Loucy (cell line): ENCODE data around the gene SWI5.

Experiments
- EZH2phosphoT487 ChIP-seq: fragments of 200-600 bp; IDR thresholded peaks from 2 replicates; pipeline ENCODE4 v1.6.1; 2018; ENCODE audit warnings: antibody characterized with exemption, mild to moderate bottlenecking, moderate library complexity, borderline replicate concordance
- TF ChIP-seq, protein P1 (sequence below): fragments of 200-600 bp; sonication (generic); conservative IDR thresholded peaks from 2 replicates; pipeline ENCODE4 v1.5.1; 2014; ENCODE audit warnings: mild to moderate bottlenecking, antibody characterized with exemption, low read length

DNA sequence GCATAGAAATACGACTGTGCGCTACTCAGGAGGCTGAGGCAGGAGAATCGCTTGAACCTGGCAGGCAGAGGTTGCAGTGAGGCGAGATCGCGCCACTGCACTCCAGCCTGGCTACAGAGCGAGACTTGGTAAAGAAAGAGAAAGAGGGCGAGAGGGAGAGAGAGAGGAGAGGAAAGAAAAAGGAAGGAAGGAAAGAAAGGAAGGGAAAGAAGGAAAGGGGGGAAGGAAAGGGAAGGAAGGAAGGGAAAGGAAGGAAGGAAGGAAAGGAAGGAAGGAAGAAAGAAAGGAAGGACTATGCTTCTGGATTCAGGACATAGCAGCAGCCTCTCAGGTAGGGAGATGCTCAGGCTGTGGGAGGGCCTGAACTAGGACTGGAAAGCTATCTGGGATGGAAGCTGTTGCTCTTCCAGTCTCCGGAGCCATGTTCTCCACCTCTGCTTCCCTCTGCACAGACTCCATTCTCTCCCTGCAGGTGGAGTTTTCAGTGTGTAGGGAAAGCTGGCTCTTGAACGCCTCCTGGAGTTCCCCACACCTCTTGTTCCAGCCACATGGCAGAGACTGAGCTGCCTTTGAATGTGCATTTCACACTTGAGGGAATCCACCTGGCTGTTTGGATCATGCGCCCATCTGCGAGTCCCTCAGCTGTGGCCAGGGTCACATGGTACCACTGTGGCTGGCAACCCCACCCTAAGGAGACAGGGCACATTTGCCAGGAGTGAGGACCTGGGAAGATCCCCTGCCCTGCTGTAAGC is 9.1 kb downstream of the SWI5 start:
- TF ChIP-seq, protein P1, sequence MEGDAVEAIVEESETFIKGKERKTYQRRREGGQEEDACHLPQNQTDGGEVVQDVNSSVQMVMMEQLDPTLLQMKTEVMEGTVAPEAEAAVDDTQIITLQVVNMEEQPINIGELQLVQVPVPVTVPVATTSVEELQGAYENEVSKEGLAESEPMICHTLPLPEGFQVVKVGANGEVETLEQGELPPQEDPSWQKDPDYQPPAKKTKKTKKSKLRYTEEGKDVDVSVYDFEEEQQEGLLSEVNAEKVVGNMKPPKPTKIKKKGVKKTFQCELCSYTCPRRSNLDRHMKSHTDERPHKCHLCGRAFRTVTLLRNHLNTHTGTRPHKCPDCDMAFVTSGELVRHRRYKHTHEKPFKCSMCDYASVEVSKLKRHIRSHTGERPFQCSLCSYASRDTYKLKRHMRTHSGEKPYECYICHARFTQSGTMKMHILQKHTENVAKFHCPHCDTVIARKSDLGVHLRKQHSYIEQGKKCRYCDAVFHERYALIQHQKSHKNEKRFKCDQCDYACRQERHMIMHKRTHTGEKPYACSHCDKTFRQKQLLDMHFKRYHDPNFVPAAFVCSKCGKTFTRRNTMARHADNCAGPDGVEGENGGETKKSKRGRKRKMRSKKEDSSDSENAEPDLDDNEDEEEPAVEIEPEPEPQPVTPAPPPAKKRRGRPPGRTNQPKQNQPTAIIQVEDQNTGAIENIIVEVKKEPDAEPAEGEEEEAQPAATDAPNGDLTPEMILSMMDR: no peak
- no peak for TF ChIP-seq EZH2phosphoT487
